Cortex of kidney (tissue), 1 donor: ENCODE measurements around the gene HMGCS1.
"Not testable (repeated sequence)": the region's sequence is repeated elsewhere in the genome, so short reads cannot be mapped to it uniquely, and the experiment has no call there.

Experiments used
- DNase-seq: peaks from one replicate; lab custom pipeline; 2025; lab: John Stamatoyannopoulos, UW

HMGCS1 gene

DNA sequence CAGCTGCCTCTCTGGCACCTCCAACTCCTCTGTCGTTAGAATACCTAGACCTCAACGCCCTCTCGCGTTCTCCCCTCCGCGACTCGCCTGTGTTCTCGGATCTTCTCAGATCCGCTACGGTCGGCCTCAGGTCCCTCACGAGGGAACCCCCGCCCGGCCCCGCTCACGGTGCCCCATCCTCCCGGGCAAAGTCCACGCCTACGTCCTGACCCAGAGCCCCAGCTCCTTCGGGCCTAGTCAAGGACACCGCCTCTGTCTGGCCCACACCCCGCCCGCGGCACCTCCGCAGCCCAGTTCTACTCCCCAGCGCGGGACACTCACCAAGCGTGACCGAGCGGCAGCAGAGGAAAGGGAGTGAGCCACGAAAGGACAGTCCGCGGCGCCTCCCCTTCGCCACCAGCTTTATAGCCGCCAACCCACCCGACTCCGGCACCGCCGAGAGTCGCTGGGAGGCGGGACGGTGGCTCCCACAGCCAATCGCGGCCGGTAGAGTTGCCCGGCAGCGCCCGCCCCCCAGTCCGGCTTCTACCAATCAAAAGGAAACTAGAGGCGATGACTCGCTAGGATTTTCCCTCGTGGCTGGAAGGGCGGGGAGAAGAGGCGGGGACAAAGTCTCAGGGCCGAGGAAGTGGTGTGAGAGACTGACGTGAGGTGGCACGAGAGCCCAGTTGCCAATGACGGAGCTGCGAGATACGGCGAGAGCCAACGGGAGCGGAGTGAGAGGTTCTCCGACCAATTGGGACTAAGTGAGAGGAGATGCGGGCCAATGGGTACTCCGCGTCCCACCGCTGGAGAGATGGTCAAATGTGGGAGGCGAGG, at the start of gene HMGCS1:
Gene HMGCS1, minus strand, starts transcription at position 378 of the 819 bp plus-strand sequence. CDS start 14,447 bp downstream, outside the sequence.
- DNase-seq, result peak; percentile 94

DNA sequence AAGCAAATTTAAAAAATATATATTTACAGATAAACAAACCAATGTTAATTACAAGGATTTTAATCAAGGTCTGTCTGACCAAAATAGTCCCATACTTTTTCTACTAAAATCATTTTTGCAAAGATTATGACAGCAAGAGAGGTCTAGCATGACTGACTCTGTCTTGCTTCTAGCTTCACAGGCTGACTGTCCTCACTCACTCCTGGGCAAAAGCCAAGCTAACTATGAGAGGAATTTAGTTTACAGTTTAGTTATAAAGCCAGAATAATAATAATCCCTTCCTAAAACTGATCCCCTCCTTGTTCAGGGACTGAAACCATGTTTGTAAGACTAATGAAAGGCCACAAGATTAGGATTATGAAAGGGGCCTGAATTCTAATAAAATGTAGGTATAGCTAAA, 45.5 kb upstream of the HMGCS1 start:
- no peak for DNase-seq

DNA sequence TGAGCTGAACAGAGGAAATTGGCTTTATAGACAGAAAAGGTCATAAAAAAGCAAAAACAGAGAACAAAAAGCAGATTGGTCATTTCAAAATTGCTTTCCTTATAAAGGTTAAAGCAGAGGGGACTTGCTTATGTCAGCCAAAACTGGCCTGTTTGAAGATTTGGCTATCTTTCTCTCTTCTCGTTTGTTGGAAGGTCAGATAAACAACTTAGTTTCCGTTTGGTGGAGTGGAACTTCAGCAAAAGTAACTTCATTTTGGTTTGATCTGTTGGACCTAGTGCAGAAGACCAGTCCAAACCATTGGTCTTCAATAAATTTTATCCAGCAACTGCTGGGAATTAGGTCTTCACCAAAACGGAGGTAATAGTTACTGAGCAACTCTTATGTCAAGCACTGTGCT, 45.1 kb upstream of the HMGCS1 start:
- no peak for DNase-seq

DNA sequence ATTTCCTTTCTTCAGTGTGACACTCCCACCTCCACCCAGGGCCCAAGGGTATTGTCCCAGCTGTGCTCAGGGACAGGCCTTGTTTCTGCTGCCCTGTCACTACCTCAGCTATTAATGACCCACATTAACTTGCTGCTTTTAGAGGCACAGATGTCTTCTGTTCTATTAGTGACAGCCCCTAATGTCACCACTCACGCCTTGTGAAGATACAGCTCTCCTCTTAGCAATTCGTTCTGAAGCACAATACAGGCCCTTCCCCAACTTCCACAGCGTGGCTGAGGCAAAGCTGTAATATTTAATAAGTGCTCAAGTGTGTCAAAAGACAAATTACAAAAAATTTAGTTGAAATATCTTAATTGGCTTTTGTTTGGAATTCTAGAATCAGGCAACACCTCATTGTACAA, 44.7 kb upstream of the HMGCS1 start:
- DNase-seq, result no peak

DNA sequence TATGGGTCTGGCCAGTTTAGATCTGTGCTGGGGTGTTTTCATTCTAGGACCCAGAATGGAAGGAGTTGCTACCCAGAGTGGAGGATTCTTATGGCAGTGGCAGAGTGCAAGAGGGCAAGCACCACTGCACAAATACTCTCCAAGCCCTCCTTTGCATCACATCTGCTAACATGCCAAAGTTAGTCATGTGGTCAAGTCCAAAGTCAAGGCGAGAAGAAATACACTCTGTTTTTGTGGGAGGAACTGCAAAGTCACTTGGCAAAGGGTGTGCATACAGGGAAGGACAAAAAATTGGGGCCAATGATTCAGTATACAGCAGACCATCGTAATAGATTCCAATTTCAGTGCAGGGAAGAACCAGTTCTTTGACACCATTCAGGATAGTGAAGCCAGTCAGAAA, 43.9 kb upstream of the HMGCS1 start:
- DNase-seq, result no peak

DNA sequence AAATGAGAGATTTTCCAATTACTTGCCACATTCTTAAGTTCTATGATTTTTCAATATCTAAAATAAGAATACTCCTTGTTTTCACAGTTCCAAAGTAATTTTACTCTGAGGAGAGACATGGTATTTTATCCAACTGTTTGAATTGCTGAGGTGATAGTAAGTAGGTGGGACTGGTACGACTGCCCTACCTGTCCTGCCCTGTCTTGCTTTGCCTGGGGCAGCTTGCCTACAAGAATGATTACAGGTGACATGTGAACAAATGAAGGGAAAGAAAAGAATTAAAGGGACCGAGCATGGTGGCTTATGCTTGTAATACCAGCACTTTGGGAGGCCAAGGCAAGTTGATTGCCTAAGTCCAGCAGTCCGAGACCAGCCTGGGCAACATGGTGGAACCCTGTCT, 41.6 kb upstream of the HMGCS1 start:
- no peak for DNase-seq

DNA sequence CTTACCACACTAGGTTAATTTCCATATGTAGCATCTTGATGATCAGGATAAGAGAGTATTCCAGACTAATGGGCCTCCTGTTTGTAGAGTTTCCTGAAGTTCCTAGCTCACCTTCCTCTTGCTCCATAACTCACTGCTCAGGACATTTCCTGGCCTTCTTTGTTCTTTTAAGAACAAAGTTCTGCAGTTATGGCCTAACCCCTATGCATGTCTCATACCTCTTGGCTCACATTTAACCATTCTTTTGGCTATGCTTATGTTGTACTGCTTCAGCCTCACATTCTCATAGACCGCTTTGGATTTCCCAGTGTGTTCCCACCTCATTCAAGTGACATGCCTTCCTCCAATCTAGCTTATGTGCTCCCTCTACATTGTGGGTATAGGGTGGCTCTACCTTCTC, 40.5 kb upstream of the HMGCS1 start:
- DNase-seq, result no peak

DNA sequence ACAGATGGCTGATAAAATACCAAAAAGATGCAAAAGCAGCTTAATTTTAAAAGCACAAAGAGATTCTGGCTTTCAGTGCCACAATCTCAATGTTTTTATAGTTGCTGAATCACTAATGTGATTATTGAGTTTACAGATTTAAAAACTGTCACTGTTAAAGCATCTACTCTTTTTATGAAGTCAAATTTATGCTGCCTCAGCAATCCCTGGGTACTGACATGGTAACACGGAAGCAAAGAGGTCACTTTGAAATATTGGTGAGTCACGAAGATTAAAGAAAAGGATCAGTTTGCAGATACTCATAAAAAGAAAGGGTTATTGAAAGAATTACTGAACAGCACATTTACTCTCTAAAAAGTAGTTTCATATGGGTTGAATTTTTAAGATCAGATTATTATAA, 39.7 kb upstream of the HMGCS1 start:
- DNase-seq, result no peak

DNA sequence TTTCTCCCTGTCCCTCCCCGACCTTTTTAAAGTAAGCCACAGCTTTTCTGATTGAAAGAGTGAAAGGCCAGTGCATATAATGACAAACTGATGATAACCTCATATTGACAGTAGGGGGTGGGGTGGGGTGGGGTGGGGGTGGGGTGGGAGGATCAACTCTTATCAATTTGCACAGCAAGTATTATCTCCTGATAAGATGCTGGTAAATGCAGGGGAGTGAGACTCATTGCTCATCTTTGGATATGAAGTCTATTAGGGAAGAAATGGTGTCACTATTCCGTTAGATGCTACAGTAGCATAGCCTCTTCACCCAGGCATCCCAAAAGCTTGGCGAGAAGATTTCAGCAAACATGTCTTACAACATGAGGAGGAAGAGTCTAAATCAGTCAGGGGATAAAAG, 38.9 kb upstream of the HMGCS1 start:
- DNase-seq, result no peak

DNA sequence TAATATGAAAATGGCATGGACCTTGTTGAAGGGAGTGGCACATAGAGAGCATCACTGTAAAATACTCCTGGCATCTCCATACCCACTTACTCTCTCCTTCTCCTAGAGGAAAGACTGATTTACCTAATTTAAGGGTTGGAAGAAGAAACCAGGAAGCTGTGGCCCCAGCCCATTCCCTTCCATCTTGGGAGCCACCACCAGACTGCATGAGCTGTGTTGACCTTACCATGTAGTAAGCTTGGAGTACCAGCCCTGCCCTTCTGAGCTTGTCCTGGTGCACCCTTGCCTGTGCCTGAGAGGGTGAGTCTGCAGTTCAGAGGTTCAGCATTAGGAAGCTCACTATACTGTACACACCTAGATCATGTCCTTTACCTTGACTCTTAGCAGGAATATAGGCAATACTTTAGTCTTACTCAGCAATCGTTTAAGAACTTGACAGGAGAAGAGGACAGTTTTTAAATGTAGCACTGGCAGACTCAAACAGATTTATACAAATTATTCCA, 35.7 kb upstream of the HMGCS1 start:
- DNase-seq, result no peak

DNA sequence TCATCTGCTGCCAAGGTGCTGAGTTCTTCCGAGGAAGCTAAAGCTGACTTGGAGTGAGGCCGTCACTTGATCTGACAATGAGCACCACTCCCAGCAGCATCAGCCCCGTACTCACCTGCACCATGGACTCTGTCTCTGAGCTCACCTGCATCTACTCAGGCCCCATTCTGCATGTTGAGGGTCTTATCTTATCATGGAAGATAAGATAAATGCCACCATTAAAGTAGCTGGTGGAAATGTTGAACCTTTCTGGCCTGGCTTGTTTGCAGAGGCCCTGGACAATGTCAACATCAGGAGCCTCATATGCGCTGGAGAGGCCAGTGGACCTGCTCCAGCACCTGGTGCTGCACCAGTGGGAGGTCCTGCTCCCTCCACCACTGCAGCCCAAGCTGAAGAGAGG, 35.0 kb upstream of the HMGCS1 start:
- no peak for DNase-seq

DNA sequence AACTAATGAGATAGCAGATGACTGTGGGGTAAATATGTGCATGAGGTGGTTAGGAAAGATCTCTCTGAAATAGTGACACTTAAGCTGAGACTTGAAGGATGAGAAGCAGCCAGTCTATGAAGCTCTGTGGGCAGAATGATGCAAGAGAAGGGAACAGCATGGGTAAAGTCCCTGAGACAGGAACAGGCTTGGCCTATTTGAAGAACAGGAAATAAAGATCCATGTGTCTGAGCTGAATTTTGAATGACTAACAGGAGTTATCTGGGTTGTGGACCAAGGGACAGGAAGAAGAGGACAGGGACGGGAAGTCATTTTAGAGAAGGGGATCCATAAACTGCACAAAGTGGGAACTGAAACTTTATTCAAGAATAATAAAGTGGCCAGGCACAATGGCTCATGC, 25.6 kb upstream of the HMGCS1 start:
- DNase-seq, result no peak

DNA sequence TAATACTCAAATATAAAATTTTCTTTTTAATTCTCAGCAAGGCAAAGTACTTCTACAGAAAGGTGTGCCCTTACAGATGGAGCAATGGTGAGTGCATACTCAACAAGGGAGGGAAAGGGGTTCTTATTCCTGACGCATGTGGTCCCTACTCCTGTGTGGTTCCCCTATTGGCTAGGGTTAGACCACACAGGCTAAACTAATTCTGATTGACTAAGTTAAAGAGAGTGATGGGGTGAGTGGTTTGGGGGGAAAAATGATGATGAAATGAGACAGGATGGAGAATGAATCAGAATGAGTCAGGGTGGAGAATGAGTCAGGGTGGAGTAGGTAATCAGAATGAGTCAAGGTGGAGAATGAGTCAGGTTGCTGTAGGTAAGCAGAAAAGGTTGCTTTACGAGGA, 22.9 kb upstream of the HMGCS1 start:
- no peak for DNase-seq

DNA sequence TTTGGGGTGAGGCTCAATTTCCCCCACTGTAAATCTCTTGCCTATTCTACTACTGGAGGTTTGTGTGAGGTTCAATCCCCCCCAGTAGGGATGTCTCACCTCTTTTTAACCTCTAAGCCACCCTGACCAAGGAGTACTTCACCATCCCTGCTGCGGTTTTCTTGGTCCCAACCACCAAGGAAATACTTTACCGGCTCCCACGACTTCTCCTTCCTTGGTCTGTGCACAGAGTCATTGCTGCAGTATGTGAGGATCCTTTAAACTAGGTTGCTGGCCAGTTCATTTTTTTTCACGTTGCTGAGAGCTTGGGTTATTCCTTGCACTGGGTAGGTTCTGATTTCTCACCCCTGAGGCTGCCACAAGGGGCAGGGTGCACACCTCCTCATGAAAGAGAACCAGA, 22.5 kb upstream of the HMGCS1 start:
- DNase-seq, result no peak

DNA sequence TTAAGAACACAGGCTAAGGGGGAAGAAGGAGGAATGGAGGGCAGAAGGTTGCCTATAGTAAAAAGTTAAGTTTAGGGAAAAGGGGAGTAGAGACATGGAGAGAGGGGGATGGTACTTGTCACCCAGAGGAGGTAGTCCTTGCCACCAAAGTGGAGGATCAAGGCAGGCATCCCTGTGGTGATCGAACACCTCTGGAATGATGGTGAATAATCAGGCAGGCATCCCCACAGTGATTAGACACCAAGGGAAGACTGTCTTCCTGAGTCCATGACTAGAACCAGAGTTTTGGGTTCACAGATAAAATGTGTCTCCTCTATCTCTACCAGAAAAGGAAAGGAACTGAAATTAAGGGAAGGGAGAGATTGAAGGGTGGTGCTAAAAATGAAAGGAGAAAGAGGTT, 19.2 kb upstream of the HMGCS1 start:
- DNase-seq, result no peak

DNA sequence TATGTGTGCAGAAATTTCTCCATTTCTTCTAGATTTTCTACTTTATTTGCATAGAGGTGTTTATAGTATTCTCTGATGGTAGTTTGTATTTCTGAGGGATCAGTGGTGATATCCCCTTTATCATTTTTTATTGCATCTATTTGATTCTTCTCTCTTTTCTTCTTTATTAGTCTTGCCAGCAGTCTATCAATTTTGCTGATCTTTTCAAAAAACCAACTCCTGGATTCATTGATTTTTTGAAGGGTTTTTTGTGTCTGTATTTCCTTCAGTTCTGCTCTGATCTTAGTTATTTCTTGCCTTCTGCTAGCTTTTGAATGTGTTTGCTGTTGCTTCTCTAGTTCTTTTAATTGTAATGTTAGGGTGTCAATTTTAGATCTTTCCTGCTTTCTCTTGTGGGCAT, 12.4 kb upstream of the HMGCS1 start:
- not testable (repeated sequence) for DNase-seq

DNA sequence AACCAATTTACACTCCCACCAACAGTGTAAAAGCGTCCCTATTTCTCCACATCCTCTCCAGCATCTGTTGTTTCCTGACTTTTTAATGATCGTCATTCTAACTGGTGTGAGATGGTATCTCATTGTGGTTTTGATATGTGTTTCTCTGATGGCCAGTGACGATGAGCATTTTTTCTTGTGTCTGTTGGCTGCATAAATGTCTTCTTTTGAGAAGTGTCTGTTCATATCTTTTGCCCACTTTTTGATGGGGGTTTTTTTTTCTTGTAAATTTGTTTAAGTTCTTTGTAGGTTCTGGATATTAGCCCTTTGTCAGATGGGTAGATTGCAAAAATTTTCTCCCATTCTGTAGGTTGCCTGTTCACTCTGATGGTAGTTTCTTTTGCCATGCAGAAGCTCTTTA, 10.3 kb upstream of the HMGCS1 start:
- DNase-seq, result not testable (repeated sequence)

DNA sequence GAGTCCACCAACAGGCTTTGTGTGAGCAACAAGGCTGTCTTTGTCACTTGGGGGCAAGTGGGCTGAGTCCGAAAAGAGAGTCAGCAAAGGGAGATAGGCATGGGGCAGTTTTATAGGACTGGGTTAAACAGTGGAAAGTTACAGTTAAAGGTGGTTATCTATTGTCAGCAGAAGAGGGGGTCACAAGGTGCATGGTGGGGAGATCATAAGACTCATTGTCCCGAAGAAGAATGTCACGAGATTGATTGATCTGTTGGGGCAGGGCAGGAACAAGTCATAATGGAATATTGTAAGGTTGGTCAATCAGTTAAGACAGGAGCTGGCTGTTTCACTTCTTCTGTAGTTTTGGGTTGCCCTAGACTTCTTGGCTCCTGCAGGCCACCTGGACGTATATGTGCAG, 7.6 kb upstream of the HMGCS1 start:
- no peak for DNase-seq

DNA sequence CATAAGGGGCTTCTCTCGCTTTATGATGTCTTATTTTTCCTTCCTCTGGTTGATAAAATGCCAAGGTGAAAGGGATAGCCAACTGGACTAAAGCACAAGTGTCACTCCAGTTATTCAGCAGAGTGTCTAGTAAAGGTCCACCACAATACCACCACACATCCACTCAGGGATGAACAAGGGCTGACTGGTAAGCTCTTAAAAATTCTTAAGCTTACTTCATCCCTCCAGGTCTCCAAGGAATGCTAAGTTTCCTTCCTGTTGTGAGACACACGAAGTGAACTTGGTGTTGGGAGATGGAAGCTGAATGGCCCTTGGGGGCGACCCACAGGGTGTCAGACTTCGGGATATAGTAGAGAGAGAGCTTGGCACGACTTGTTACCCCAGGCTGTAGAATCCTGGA, 3.2 kb upstream of the HMGCS1 start:
- no peak for DNase-seq

DNA sequence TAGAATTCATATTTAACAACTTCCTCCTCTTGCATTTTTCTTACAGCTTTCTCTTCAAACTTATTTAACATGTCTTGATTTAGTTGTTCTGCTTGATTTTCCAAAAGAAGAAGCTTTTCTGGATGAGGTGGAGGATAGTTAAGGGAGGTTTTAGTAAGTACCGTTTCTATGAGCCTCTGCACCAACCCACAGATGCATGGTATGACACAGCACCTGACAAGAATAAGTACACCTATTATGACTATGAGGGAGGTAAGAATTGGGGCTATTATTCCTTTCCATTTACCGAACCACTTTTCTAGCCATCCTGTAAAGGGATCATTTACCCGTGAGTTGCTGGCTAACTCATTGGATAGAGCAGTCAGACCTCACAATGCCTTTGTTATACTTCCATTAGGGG, 2.5 kb upstream of the HMGCS1 start:
- DNase-seq, result no peak

DNA sequence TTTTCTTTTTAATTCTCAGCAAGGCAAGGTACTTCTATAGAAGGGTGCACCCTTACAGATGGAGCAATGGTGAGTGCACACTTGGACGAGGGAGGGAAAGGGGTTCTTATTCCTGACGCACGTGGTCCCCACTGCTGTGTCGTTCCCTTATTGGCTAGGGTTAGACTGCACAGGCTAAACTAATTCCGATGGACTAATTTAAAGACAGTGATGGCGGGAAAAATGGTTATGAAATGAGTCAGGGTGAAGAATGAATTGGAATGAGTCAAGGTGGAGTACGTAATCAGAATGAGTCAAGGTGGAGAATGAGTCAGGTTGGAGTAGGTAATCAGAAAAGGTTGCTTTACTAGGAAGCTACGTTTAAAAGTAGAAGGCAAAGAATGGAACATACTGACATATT, 2.1 kb upstream of the HMGCS1 start:
- DNase-seq, result no peak

DNA sequence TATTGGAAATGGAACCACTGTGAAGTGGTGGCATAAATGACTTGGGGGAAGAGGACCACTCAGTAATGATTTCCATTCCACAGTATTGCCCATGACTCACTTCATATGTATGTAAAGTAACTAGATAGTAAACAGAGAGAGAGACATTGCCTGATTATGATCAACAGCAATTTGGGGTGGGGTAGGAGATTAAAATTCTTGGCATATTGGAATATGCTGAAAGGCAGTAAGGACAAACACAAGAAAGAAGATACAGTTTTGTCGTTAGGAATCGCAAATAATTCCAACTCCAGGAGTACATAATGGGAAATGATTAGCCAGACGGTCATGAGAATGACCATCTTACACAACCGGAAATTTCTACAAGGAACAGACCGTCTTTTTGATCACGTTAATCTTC, 1.5 kb upstream of the HMGCS1 start:
- no peak for DNase-seq

DNA sequence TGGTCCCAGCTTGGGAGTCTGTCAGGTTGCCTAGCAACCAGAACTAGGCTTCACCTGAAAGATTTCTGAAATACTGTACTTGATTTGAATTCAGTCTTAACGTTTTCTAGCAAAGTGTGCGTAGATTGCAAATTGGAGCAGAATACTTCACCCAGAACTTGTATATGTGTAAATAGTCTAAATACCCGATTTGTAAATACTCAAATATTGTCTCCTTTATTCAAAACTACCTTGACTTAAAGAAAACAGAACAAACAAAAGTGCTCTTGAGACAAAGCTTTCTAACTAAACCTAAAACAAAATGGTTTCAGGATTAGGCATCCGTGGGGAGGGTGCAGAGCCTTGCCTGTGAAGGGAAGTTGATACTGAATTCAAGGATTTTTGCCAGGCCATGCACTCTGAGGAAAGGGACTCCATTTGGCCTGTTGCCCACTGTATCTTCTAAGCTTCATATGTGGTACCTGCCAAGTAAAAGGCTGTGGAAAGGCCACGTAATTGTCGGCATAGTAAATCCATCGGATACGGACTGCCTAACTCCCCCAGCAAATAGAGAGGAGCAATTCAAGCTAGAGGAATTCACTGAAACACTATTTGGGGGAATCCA, 744 bp upstream of the HMGCS1 start:
- DNase-seq, result no peak

DNA sequence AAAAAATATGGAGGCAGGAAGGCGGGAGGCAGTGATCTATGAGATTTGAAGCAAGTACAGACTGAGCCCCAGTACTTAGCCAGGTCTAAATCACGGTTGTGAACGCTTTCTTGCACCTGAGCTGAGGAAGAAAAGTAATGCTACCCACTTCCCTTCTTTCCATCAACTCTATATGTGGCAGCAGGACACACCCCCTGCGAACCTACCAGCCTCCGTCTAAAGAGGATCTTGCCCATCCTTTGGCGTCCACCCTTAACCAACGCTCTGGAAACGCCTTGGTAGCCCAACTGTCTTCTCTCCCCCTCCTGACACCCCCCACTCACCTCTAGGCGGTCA, 545 bp downstream of the HMGCS1 start:
- DNase-seq, result no peak
